MG63 (cell line): ENCODE results near the gene RIGI. TPM values are rescaled to one million over a fixed set of nuclear protein-coding genes. Genes with fewer than 3 reads are reported as not detected.

Experiments
- DNase-seq: peaks from one replicate; pipeline ENCODE4 v3.0.0-alpha.2; 2020
- H3K27me3 ChIP-seq: fragments of 250-450 bp; sonication (Bioruptor Pico); 2 replicates; pipeline ENCODE4 v1.5.1; 2020; ENCODE audit warnings: mild to moderate bottlenecking, moderate library complexity
- H3K36me3 ChIP-seq: fragments of 250-450 bp; sonication (Bioruptor Pico); 2 replicates; pipeline ENCODE4 v1.5.1; 2020; ENCODE audit warnings: mild to moderate bottlenecking, moderate library complexity
- H3K4me3 ChIP-seq: fragments of 250-450 bp; sonication (Bioruptor Pico); 2 replicates; pipeline ENCODE4 v1.5.1; 2020; ENCODE audit warnings: mild to moderate bottlenecking, moderate library complexity
- H3K9me3 ChIP-seq: fragments of 250-450 bp; sonication (Bioruptor Pico); 2 replicates; pipeline ENCODE4 v1.5.1; 2020; ENCODE audit warnings: mild to moderate bottlenecking, moderate library complexity
- total RNA-seq: library from RNA; depleted of rRNA; stranded (reverse); fragments of >200 nt; shearing (Covaris generic); gene quantifications from 2 replicates; pipeline ENCODE4 v1.2.3, GENCODE V29; 2014; ENCODE audit warnings: low replicate concordance; rRNA removed

The RIGI gene
- total RNA-seq, result 3.5 and 3.8 TPM in 2 replicates

DNA sequence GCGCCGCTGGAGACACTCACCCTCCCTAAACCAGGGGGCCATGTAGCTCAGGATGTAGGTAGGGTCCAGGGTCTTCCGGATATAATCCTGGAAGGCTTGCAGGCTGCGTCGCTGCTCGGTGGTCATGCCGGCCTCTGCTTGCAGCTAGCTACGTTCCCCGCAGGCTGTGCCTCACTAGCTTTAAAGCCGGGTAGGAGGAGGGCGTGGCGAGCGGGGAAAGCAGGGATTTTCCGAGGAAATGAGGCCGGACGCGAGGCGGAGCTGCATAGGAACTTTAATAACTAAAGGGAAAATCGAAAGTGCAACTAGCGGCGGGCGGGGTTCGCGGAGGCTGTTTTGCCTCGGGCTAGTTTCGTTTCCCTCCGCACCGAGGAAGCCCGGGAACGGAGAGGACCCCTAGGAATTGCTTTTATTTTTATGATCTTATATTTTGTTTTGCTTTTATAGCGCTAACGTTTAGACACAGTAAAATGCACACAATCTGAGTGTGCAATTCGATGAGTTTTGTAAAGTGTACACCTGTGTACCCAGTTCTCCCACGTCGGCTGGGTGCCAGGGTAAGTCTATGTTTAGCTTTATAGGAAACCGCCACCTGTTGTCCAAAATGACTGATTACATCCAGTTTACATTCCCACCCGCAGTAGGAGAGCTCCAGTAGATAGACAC lies at the start of gene RIGI:
Gene RIGI (minus strand): TSS at position 156 of the 666 bp plus-strand sequence. CDS start 30 bp downstream, at position 126.
- peak; percentile 88 for DNase-seq
- Histone ChIP-seq H3K4me3 (peak within 1 kb of the TSS; percentile 70), H3K36me3 (no peaks in the 10 kb centered on the region), H3K27me3 (no peaks in the 10 kb centered on the region), H3K9me3 (no peaks in the 10 kb centered on the region)

DNA sequence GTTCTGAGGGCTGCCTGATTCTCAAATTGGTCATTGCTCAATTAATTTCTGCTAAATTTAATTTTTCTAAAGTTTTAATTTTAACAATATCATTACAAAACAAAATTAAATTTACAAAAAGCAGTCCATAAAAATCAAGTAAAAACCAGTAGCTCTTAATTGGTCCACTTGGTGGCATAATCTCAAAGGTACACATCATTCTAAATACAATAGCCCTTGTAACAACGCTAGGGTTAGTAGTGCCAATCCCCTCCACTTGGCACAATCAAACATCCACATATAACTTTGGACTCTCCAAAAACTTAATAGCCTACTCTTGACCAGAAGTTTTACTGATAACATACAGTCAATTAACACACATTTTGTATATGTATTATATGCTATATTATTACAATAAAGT lies 48.9 kb upstream of the RIGI start:
- Histone ChIP-seq H3K4me3 (no peak overlapping the region), H3K36me3 (0 out of 2 replicates have a peak, but pooled peaks cover 3% of the 10 kb centered on the region), H3K9me3 (no peaks in the 10 kb centered on the region), H3K27me3 (no peaks in the 10 kb centered on the region)
- DNase-seq, result no peak

DNA sequence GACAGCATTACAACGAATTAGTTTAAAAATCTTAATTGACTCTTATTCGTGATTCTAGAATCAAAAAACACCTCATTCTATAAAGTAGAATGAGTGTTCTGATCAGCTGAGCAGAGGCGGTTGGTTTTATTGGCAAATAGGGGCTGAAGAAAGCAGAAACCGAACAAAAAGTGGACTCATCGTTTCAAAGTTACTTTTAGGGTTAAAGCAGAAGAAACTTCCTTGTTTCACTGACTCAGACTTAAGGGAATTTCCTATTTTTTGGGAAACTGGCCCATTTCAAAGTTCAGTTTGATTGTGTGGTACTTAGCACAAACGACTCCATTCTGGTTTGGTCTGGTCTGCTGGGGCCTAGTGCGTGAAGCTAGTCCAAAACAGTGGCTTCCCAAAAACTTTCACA lies 47.8 kb upstream of the RIGI start:
- Histone ChIP-seq H3K27me3 (no peaks in the 10 kb centered on the region), H3K9me3 (no peaks in the 10 kb centered on the region), H3K4me3 (peak overlapping the region; percentile 86), H3K36me3 (0 out of 2 replicates have a peak, but pooled peaks cover 3% of the 10 kb centered on the region)
- DNase-seq, result no peak

DNA sequence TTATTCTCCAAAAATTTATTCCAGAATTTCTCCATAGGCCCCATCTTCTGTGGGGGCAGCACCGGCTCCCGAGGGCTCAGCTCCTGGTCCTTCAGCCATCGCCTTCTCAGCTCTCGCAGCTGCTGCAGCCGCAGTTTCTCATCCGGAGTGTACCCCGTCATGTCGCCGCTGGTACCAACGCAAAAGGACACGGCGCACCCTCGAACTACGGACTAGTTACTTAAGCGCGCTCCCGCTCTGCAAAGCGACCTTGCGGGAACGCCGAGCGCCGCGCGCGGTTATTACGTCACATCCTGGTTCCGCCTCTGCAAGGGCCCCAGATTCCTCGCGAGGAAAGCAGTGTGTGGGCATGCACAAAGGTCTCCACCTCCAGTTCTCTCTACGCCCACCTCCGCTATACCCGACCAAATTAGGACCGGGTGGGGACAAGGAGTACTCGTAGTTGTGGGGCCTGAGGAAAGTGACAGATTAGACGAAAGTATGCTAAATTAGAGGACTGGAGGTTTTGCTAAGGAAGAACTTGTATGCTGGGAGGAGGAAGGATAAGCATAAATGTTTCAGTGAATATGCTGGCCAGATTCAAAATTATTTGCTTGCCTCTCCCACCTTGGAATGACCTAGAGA lies 47.0 kb upstream of the RIGI start, which contains the start of gene NDUFB6:
Gene NDUFB6 (minus strand): TSS at position 260 of the 624 bp plus-strand sequence. CDS start 99 bp downstream, at position 161.
- Histone ChIP-seq H3K36me3 (0 out of 2 replicates have a peak, but pooled peaks cover 3% of the 10 kb centered on the region), H3K4me3 (peak within 1 kb of the TSS; percentile 86), H3K27me3 (no peaks in the 10 kb centered on the region), H3K9me3 (no peaks in the 10 kb centered on the region)
- DNase-seq, result peak; percentile 91

DNA sequence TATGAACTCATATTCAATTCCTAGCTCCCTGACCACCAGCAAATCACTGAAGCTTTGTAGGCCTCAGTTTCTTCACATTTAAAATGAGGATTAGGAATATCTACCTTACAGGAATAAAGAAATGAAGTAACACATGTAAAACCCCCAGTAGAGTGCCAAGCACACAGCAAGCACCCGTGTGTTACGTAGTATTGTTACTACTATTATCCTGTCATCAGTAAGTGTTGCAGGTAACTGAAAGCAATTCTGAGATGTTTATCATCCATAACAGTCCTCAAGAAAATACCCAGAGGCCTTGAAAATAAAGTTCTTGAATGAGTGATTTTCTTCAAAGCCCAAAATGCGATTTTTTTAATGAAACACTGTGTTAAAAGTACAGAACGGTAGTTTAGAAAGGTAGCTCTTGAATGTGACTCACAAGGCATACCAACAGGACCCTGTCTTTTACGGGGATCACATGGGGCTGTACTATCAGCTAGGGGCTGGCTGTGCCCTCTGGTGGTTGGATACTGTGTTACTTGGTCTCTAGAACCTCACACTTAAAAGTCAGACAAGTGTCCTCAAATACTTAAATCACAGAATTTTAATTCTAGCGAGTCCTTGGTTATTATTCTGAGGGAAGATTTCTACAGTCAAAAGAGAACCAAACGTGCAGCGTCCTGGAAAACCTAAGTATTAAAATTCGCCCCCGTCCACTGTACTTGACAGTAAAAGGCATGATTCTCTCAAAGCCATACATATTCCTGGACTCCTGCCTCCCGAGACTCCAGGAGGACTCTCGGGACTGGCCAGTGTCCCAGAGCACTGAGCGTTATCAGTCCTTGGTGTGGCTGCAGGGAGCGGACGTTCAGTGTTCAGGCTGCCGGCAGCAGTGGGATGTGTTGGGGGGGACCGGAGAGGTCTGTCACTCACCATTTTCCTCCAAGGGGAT lies 46.2 kb upstream of the RIGI start:
- DNase-seq, result peak; percentile 55
- Histone ChIP-seq H3K27me3 (no peaks in the 10 kb centered on the region), H3K4me3 (peak overlapping the region; percentile 86), H3K9me3 (no peaks in the 10 kb centered on the region), H3K36me3 (0 out of 2 replicates have a peak, but pooled peaks cover 3% of the 10 kb centered on the region)

DNA sequence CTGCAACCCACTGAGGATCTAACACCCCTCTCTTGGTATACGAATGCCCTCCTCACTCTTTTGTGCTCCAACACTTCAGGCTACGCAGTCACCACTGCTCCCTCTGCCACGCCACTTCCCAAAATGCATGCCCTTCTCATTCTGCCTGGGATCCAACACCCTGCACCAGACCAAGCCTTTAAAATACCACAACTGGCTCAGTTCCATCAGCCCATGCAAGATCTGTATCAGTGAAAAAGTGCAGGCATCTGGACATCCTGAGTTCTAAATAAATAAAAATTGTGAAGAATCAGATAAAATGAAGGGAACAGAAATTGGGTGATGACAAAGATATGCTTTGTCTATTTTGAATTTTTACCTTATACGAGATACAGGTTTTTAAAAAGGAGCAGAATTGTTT lies 44.3 kb upstream of the RIGI start:
- H3K27me3 ChIP-seq, result no peaks in the 10 kb centered on the region
- H3K9me3 ChIP-seq, result no peaks in the 10 kb centered on the region
- no peak for DNase-seq
- peaks cover 6% of the 10 kb centered on the region; the same call in 1 of the 2 replicates for H3K36me3 ChIP-seq
- H3K4me3 ChIP-seq, result no peak overlapping the region

DNA sequence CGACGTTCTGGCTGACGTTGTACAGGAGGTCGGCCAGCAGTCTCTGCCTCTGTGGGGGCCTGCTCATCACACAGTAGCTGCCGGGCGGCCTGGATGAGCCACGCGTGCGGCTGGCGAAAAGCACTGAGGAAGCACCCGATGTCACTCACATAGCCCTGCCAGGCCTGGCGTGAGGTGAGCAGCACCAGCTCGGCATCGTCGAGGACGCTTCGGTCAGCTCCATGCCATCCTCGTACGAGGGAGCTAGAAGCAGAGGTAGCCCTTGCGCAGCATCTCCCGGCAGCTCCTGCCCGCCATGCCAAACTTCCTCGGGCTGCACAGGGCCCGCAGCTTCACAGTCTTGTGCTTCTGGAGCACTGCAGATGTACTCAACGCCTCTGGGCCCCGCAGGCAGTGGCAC lies 40.8 kb upstream of the RIGI start:
- DNase-seq, result no peak
- Histone ChIP-seq H3K4me3 (no peak overlapping the region), H3K9me3 (no peaks in the 10 kb centered on the region), H3K27me3 (no peaks in the 10 kb centered on the region), H3K36me3 (peaks cover 6% of the 10 kb centered on the region; the same call in 1 of the 2 replicates)

DNA sequence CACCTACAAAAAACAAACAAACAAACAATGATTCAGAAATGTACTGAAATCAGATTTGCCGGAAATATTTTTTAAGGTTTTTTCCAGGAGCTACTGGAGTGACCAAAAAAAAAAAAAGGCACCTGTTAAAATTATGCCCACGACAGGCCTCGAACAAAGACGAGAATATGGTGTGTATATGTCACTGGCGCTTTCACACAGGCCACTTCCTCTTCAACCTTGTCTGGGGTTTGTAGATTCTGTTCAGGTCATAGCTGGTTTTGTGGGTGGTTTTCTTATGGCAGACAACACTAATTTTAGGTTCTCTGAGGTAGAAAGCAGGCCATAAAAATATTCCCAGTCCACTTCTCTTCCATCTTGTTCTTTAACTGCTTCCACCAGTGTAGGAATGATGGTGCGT lies 40.0 kb upstream of the RIGI start:
- DNase-seq, result no peak
- H3K4me3 ChIP-seq, result no peak overlapping the region
- H3K36me3 ChIP-seq, result peaks cover 6% of the 10 kb centered on the region; the same call in 1 of the 2 replicates
- H3K27me3 ChIP-seq, result no peaks in the 10 kb centered on the region
- H3K9me3 ChIP-seq, result no peaks in the 10 kb centered on the region

DNA sequence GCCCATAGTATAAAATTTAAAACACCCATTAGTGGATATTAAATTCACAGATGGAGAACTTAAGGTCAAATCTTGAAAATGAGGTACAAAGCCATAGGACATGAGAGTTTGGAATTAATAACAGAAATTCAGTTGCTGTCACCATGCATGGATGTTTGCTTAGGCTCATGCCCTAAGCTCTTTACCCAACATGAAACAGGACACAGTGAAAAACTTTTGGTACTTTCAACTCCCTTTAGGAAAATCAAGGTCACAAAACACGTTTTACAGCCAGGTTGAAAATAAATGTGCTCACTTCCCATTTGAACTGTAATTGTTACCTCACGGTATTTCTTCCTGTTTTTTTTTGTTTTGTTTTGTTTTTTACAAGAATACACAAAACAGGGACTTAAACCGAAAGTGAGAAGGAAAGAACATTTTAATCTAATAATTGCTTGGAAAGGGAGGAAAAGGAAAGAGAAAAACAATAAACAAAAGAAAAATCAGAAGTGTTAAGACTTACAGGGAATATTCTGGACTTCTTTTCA lies 32.5 kb upstream of the RIGI start:
- DNase-seq, result no peak
- Histone ChIP-seq H3K4me3 (no peak overlapping the region), H3K36me3 (no peaks in the 10 kb centered on the region; the same call in 1 of the 2 replicates), H3K9me3 (no peaks in the 10 kb centered on the region), H3K27me3 (no peaks in the 10 kb centered on the region)

DNA sequence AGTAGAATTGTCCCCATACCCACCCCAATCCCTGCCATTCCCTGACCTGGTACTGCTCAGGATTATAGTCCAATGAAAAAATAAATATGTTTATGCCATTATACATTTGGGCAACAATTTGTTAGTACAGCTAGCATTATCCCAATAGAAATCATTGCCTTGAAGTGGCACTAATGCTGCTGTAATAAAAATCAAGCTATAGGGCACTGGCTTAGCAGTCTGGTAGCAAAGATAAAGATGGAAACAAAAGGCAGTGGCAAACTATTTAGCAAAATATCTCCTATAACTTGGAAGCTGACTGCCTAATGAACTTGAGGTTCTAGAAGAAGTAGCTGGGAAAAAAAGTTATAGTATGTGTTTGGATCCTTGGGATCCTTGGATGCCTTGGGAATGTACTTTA lies 28.6 kb upstream of the RIGI start:
- no peak for DNase-seq
- H3K4me3 ChIP-seq, result no peak overlapping the region
- no peaks in the 10 kb centered on the region for H3K27me3 ChIP-seq
- peaks cover 7% of the 10 kb centered on the region for H3K36me3 ChIP-seq
- no peaks in the 10 kb centered on the region for H3K9me3 ChIP-seq

DNA sequence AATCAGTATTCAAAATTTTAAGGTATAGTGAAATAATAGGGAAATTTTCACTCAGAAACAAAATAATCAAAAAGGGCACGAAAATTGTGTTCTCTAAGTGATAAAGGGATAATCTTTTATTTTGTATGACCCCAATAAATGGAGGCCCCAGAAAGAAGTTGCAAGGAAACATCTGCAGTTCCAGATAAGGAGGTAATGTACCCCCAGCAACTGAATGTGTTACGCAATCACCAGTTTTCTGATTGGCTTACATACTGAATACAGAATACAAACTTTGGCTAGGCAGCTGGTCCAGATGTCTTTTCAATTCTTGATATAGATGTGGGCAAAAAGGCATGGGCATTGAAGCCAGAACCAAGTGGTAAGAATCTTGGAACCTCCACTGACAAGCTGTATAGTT lies 28.1 kb upstream of the RIGI start:
- Histone ChIP-seq H3K9me3 (no peaks in the 10 kb centered on the region), H3K27me3 (no peaks in the 10 kb centered on the region), H3K4me3 (no peak overlapping the region), H3K36me3 (peaks cover 7% of the 10 kb centered on the region)
- DNase-seq, result no peak

DNA sequence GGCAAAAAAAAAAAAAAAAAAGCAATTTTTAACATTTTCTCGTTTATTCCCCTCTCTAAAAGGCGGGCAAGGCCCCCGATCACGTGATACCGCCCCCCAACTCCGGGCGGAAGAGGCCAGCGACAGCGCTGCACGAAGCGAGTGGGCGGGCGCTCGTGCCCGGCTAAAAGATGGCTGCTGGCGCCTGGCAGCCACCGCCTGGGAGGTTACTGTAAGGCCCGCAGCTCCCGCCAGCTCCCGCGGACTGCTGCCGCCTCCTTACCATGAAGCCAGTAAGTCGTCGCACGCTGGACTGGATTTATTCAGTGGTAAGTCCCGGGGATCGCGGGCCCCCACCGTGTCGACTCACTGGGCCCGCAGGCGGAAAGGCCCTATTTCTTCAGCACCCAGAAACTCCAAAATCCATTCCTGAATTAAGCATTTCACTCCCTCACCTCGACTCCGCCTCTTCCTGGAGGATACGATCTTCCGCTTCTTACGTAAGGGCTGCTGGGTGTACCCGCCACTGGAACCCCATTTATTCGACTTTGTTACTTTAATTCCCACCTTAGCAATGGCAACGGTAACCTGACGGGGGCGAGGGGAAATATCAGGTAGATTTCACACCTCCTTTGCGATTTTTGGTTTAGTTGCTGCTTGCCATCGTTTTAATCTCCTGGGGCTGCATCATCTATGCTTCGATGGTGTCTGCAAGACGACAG lies 26.3 kb upstream of the RIGI start, which contains the start of the genes SMIM27 and TOPORS:
Gene SMIM27 (plus strand): TSS at position 156 of the 701 bp plus-strand sequence. CDS start 108 bp downstream, at position 264.
Gene TOPORS (minus strand): TSS at position 415 of the 701 bp plus-strand sequence. CDS start 150 bp downstream, at position 265.
- peaks cover 7% of the 10 kb centered on the region for H3K36me3 ChIP-seq
- H3K27me3 ChIP-seq, result no peaks in the 10 kb centered on the region
- DNase-seq, result peak; percentile 84
- H3K4me3 ChIP-seq, result peak within 1 kb of the TSS; percentile 79
- H3K9me3 ChIP-seq, result no peaks in the 10 kb centered on the region

DNA sequence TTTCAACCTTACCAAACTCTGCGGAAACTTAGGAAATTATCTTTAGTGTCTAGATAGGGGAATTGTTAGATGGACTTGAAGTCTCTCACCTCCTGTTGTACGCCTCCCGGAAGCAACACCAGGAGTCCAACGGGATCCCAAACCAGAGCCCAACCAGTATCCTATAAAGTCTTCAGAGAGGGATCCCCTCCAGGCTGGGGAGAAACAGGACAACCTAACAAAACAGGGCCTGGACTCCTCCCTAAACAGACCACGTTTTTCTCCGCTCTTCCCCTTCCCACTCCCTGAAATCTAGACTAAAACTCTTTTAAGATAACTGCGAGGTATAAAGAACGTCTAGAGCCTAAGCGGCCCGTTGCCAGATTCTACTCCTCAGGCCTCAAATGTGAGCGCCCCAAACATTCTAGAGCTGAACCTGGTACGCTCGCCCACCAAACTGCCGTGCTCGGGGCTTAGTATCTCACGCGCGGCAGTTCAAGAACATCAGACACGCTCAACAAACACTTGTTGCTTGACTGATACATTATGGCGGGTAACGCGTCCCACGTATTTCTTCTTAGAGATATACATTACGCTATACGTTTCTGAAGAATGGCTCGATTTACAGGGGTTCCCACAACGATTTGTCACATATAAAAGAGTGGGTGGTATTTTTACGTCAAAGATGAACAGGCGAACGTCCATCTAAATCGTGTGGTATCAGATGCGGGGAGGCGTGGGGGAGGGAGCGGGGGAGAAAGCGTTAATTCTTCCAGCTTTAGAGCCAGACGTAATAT lies 25.5 kb upstream of the RIGI start:
- peak; percentile 19 for DNase-seq
- H3K27me3 ChIP-seq, result no peaks in the 10 kb centered on the region
- H3K4me3 ChIP-seq, result peak overlapping the region; percentile 79
- H3K36me3 ChIP-seq, result peaks cover 7% of the 10 kb centered on the region
- no peaks in the 10 kb centered on the region for H3K9me3 ChIP-seq

DNA sequence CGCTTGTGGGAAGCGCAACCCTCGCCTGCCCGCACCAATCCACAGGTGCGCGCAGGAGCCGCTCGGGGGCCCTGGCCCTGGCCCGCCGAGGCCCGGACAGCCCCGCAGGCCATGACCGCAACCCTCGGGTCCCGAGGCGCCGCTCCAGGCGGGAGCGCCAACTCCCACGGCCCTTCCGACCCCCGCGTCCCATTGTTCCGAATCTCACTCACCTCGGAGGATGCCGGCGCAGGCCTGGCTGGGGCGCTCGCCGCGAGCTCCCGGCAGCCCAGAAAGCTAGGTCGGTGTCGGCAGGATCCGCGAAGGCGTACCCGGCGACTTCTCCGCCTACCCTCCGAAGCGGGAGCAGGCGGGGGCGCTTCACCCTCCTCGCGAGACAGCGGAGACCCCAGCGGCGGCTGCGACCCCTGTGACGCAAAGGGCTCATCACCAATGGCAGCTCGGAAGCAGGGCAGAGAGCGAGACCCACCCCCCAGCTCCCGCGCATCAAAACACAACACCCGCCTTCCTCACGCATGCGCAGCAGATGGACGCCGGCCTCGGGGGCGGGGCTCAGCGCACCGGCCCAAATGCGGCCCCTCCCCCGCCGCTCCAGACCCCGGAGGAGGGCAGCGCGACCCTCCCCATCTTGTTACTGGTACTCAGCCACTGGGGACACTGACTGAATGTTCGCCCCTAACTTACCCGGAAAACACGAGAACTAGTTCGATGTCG lies 24.7 kb upstream of the RIGI start:
- Histone ChIP-seq H3K9me3 (no peaks in the 10 kb centered on the region), H3K4me3 (peak overlapping the region; percentile 79), H3K27me3 (no peaks in the 10 kb centered on the region), H3K36me3 (peaks cover 7% of the 10 kb centered on the region)
- DNase-seq, result peak; percentile 83
